HEK293T (cell line): Measurements from ENCODE around the gene FEM1C.

Source experiments
- FOXM1 ChIP-seq: fragments of 450-650 bp; IDR thresholded peaks from 2 replicates; pipeline ENCODE4 v1.6.1; 2017; ENCODE audit warnings: mild to moderate bottlenecking, borderline replicate concordance
- NFRKB ChIP-seq: fragments of 450-650 bp; IDR thresholded peaks from 2 replicates; pipeline ENCODE4 v1.6.1; 2016; ENCODE audit warnings: mild to moderate bottlenecking, moderate library complexity
- SUZ12 ChIP-seq: fragments of 450-650 bp; IDR thresholded peaks from 2 replicates; pipeline ENCODE4 v1.6.1; 2016; ENCODE audit warnings: mild to moderate bottlenecking

DNA sequence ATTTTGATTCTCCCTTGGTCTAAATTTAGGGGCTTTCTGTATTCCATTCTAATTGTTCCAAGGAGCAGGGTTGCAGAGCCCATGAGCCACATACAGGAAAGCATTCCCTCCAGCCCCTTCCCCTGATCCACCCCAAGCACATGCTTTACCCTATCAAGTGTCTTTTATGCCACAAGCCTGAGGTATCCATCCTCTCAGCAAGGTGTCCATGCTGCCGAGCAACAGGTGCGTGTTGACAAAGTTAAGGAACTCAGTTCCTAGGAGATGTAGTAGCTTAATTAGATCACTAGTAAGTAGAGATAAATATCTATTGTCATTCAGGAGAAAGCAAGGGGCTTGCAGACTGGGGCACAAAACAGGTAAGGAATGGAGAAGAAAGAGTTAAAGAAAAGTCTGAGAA, 57.8 kb downstream of the FEM1C start:
- TF ChIP-seq NFRKB (no peak), SUZ12 (no peak), FOXM1 (no peak)
